GM18909 (cell line): ENCODE measurements around the gene FXYD2.
"Not testable (repeated sequence)": the region's sequence is repeated elsewhere in the genome, so short reads cannot be mapped to it uniquely, and the experiment has no call there.

Experiments used
- ATAC-seq: cut with Tn5 transposase; IDR thresholded peaks from one replicate; pipeline ENCODE4 v1.9.1; 2021; ENCODE audit warnings: mild to moderate bottlenecking; ENCODE audit not compliant: unreplicated experiment, poor library complexity

The FXYD2 gene

DNA sequence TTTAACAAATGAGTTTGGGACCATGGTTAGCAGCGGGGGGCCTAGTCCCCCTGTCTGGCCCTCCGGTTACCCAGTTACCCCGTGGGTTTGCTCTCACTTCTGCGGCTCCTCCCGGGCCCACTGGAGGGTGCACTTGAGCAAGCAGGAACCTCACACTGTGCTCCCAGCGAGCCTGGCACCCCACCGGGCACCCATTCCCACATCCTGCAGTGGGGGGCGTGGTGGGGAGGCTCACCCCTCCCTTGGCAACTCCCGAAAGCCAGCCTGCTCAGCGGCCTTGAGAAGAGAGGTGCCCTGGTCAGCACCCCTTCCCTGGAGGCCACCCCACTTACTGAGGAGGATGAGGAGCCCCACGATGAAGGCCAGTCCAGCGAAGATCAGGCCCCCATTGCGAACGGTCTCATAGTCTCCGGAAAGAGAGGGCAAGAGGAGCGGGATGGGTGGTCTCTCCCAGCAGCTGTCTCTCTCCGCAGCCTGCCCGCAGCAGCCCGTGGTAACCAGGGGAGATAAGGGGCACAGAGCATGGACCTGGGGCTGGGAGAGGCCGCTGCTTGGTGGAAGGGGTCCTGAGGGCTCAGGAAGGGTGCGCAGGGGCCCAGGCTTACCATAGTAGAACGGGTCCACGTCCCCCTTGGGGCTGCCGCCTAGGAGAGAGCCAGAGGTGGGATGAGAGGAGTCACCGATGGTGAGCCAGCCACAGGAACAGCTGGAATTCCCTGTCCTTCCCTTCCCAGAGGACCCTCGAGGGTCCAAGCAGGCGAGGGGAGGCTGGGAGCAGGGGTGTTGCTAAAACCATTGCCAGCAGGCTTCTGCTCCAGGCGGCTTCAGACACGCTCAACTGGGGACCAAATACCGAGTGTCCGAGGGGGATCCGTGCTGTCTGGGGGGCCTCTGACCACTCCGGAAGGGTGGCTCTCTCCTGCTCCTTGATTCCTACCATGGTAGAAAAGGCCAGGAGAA lies 2.2 kb downstream of the FXYD2 start:
- no peak for ATAC-seq

DNA sequence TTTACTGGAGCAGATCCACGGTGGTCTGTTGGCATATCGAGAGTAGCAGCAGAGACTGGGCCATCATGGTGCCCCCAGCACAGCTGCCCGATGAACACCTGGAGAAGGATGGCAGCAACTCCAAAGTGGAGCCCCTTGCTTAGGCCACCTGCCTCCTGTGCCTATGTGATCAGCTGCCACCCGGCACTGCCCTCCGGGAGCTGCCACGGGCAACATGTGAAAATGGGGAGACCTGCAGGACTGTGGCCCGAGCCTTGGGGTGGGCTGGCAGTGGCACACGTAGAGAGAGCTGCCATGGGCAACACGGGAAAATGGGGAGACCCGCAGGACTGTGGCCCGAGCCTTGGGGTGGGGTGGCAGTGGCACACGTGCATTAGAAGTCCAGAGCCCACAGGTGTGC lies 3.1 kb downstream of the FXYD2 start:
- no peak for ATAC-seq

DNA sequence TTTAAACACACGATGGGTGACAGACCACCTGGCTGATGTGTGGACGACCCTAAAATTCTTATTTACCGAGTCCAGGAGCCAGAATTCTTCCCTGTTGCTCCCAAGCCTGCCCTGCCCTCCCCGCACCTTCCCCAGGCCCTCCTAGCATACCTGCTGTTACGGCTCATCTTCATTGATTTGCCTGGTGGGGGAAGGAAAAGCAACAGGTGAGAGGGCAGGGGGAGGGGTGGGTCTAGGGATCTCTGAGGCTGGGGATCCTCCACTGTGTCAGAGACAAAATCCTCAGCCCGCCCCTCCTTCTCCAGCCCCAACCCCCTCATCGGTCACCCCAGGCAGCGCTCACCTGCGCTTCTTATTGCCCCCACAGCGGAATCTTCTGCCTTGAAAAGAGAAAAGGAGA lies 4.0 kb downstream of the FXYD2 start:
- ATAC-seq: no peak

DNA sequence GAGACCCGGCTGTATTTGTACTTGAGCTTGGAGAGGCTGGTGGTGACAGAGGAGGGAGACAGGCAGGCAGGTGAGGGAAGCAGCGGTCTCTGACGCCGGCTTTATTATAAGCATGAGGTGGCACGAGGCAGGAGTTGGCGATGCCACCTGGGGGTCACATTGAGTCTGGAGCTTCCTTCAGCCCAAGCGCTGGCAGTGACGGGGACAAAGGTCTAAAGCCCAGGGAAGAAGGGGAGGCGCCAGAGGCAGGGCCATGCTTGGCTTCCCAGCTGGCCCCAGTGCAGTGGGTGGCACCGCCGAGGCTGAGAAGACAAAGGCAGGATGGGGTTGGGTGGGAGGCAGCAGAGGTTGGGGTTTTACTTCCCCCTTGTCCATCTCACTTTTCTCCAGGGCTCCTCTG lies 4.5 kb downstream of the FXYD2 start:
- ATAC-seq: no peak

DNA sequence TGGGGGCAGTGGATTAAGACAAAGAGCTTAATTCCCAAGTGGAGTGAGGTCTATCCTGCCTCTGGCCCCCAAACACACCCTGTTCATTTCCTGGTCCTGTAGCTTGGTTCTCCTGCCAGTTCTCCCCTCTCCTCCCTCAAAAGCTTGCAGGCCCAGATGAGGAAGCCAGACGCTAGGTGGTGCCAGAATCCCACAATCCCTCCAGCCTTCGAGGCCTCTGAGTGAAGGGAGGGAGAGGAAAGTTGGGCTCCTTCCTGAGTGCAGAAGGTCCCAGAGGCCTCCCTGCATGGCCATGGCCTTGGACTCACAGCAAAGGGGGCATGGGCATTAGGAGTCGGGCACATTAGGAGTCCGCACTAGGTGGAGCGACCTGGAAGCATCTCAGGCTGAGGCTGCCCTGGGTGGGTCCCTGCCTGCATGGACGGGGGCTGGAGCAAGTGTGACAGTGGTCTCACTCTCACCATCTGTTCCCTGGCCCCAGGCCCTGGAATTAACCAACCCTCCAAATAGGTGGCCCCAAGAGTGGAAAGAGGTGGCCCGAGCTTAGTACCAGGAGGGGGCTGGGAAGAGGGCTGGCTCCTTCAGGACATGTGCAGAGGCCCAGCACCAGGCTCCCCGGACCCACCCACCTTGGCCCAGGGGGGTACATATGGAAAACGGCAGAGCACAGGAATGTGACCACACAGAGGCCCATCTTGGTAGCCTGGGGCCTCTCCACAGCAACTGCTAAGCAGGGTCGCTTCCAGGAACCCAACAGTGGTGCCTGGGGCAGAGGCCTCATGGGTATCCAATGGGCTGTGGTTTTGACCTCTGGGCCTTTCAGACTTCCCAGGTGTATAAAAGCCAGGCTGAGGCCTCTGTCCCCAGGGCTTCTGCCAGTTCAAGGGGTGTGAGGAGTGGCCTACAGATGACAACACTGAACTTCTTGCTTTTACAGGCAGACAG lies 5.2 kb downstream of the FXYD2 start:
- ATAC-seq: no peak

DNA sequence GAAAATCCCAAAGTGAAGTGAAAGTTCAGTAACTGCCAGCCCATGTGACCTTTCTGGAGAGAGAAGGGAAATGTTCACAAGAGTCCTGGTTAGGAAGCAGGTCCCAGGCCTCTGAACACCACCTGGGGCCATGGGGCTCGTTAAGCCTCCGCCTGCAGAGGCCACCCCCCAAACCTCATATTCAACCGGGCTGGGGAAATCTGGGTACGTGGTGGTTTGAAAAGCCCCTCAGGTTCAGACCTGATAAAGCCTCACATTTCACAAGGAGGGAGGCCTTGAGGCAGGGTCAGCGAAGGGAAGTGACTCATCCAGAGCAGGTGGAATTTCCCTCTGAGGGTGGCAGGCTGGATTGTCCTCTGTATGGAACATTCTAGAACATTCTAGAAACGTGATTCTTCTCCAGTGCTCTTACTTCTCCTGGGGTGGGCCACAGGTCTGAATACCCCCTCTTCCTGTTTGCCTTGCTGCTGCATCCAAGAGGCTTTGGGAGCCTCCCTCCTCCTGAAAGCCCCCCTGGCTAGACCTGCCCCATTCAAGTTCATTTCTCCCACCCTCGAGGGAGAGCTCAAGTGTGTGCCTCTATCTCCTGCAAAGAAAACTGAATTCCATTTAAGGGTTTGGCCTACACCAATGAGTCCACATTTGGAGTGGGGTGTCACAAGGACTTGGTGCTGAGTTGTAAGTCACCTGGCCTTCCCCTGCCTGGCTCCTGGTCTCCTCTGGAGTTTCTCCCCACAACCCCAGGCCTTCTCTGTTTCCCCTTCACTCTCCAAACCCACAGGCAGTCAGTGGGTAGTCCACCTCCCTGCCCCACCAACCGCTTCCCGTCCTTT lies 6.3 kb downstream of the FXYD2 start:
- ATAC-seq: peak; percentile 19

DNA sequence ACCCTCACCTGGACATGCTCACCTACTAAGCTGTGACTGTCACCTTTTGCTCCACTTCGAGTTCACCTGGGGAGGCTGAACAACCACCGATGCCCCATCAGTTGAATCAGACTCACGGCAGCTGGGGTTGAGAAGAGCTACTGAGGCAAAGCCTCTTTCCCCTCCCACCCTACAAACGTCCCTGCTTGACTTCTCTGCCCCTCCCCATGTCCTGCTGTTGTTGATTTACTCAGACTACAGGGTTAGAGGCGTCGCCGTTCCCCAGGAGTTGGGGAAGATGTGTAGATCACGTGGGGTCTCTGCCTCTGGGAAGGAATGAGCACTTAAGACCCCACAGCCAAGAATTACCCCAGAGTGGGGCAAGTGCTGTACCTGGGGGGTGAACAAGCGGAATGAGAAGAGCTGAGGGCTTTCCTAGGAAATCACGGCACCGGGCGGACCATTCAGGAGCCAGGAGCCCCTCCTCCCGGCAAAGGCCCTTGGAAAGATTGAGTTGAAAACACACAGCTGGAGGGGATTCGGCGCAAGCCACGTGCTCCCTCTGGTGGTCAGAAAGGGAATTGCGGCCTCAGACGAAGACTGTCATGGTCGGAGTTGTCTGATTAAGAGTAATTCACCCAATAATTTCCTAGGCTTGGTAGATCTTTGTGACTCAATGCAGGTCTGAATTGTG lies 7.0 kb downstream of the FXYD2 start:
- ATAC-seq: peak; percentile 28

DNA sequence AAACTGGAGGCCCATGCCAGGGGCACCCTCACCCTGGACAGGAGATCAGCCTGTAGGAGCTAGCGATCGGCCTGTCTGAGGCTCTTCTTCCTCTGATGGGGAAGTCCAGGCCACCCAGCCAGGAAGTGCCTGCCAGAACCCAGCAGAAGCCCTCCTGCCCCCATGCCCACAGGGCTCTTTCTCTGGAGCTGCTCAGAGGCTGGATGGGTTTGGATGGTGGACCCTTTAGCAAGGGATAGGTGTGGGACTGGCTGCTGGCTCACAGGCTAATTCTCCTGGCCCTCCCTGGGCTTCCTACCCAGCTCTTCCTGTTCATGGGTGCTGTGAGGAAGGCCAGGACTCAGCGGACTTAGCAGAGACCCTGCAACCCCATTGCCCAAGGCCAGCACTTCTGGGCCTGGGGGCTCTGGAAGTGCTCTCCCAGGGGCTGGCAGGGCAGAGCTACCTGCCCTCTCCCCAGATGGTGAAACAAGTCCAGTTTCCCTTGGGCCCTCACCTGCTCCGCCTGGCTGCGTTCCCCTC lies 7.6 kb downstream of the FXYD2 start:
- ATAC-seq: no peak

DNA sequence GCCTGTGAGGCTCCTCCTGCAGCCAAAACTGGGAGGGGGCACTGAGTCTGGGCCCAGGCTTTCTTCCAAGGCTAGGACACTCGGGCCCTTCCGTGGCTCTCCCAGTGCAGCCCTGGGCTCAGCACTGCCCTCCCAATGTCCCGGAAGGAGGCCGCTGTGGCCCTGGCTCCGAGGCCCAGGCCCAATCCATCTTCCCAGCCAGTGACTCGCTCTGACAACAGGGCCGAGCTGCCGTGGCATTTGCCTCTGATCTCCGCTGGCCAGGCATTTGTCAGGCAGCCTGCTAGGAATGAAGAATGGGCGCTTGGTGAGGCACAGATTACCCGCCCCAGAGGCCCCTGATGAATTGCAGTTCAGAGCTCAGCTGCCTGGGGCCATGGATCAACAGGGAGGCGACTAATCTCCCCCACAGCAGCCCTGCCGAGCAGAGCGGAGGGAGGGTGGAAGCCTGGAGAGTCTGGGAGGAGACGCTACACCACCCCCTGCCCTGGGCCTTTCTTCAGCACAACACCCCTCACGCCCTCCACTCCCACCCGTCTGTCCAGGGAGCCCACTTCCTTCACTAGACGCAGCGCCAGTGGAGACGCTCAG lies 8.3 kb downstream of the FXYD2 start:
- no peak for ATAC-seq

DNA sequence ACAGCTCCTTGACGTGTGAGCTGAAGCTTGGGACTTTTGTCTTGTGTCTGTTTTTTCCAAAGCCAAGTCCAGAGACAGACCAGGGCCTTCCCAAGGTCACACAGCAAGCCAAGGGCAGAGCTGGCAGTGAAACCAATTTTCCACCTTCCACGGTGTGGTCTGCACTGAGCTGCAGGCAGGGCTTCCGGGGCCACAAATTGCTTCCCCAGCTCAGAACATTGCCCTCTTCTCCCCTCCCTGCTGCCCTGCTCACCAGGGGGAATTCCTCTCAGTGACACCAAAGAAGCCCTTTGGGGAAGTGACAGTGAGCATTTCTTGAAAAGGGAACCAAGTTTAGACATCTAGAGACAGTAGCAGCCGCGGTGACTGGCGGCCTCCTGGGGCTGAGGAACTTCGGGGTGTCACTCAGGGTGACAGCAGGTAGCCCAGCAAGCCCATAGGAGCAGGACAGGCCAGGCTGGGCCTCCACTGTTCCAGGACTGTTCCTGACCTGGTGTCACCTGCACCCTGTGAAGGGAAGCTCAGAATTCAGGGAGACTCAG lies 9.2 kb downstream of the FXYD2 start:
- ATAC-seq: peak; percentile 58

DNA sequence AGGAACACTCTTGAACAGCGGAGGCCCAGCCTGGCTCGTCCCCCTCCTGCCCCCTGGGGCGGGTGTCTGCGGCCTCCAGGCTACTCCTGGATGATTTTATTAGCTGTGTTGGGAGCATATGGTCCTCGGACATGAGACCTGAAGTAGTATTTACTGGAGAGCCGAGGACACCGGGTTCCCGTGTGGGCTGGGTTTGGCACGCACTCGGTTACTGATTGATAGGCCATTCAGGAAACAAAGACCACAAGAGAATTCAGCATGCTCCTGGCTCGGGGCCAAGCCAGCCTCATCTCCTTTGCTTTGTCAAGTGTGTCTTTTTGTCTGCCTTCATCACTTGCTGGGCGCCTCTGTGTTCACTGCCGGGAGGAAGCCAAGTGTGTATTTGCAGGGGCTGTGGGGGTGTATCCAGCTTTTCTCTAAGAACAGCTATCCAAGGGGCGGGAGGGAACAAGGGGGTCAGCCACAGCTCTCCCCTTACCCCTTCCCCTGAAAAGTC lies 9.7 kb downstream of the FXYD2 start:
- peak; percentile 46 for ATAC-seq

DNA sequence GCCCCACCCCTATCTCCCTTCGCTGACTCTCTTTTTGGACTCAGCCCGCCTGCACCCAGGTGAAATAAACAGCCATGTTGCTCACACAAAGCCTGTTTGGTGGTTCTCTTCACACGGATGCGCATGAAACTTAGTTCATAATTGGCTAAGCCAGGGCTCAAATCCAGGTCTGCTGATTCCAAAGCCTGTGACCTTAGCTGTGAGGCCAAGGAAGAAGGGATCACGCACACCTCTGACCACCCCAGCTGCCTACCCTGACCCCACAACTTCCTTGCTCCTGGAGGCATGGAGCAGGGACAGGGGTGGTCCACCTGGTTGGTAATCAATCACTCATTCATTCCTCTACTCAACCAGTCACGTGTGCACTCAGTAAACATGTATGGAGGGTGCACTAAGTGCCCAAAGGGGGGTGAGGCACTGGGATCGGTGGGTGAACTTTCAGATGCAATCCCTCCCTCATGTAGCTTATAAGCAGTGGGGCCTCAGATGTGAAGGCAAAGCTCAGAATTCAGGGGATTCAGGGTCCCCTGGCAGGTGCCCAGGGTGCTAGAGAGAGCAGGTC lies 10.3 kb downstream of the FXYD2 start:
- ATAC-seq: peak; percentile 22

DNA sequence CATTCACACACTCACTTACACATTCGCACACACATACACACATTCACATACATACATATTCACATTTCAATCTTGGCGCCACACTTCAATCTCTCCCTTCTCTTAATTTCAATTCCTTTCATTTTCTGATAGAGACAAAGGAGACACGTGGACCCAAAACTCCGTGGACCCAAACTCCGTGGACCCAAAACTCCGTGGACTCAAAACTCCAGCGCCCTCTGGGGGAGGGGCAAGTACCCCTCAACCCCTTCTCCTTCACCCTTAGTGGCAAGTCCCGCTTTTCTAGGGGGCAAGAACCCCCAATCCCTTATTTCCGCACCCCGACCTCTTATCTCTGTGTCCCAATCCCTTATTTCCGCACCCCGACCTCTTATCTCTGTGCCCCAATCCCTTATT lies 14.5 kb downstream of the FXYD2 start:
- ATAC-seq: not testable (repeated sequence)

DNA sequence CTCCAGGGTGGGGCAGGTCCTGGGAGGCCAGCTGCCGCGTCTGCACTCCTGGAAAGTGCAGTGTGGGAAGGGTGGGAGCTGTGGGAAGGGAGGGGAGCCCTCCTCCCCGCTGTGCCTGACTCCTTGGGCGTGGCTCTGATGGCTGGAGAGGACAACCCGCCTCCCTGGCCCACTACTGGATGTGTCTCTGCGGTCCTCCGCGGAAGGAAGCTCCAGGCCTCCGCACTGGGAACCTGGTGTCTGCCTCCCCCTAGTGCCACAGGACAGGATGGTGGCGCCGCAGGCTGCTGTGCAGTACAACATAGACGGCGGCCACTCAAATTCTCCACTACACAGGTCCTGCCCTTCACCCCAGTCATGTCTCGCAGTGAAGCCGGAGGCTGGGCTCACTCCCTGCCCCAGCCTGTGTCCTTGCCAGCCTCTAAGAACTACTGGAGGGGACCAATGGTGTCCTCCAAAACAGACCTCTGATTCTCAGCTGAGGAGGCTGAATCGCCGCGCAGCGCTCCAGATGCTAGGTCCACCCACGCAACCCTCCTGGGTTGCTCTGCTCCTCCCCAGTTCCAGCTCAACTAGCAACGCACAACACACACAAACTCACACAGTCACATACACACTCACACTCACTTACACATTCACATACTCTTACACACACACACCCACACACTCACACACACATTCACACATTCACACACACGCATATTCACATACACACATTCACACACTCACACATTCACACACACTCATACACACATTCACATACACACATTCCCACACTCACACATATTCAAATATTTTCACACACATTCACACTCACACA lies 15.1 kb downstream of the FXYD2 start:
- ATAC-seq: no peak

DNA sequence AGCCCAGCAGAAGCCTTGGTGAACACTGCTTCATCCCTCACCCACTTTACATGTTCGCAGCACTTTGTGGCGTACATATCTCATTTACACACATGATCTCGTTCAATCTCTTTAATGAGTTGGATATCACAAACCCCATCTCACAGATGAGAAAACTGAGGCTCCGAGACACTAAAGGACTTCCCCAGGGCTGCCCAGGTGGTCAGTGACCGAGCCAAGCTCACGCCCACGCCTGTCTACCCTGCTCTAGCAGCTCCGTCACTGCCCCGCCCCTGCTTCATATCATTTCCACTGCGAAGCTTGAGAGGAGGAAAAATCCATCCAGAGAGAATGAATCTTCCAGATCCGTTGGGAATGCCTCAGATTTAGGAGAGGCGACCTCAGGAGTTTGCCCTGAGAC lies 15.8 kb downstream of the FXYD2 start:
- ATAC-seq: no peak

DNA sequence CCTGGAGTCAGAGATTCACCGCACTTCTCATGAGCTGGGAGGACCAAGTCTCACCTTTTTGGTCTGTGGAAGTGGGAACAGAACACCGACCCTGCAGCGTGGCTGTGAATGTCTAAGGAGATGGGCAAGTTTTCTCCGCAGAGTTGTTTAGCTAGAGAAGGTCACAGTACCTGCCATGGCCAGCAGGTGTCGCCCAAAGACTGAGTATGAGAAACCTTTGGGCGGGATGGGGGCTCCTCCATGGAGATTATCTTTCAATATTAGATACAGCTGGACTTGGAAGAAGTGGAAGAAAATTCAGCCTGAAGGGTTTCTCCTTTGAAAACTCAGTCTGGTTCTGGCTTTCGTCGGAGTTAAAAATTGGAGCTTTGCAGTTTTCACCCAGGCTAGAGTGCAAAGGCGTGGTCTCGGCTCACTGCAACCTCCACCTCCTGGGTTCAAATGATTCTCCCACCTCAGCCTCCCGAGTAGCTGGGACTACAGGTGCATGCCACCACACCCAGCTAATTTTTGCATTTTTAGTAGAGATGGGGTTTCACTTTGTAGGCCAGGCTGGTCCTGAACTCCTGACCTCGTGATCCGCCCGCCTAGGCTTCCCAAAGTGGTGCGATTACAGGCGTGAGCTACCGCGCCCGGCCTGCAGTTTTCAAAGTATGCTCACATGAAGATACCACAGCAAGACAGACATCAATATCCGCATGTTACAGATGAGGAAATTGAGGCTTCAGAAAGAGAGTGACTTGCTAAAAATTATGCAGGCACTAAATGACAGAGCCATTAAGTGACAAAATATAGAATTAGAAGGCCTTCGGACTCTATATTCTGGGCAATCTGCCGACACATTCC lies 16.8 kb downstream of the FXYD2 start:
- ATAC-seq: no peak

DNA sequence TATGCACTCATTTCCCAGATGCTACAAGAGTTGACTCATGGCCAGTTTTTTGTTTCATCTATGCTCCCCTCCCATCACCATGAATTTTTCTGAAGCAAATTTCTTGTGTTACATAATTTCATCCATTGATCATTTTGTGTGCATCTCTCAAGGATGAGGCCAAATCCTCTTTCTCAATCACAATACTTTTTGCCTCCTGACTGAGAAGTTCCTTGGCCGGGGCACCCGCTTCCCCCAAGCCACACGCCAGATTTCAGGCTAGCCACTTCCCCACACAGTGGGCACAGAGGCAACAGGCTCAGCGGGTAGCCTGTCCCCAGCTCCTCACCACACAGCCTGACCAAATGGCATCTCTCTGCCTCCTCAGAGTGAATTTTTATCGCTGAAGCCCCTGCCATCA lies 17.7 kb downstream of the FXYD2 start:
- no peak for ATAC-seq
